HUDEP-2 (cell line): ENCODE data around the gene C1orf122.

ENCODE experiments used
- DNase-seq, 76 experiments: peaks; one replicate each; lab custom pipeline; 2025; ENCODE audit not compliant: unreplicated experiment in 76 of 76; lab: John Stamatoyannopoulos, UW

C1orf122 gene

DNA sequence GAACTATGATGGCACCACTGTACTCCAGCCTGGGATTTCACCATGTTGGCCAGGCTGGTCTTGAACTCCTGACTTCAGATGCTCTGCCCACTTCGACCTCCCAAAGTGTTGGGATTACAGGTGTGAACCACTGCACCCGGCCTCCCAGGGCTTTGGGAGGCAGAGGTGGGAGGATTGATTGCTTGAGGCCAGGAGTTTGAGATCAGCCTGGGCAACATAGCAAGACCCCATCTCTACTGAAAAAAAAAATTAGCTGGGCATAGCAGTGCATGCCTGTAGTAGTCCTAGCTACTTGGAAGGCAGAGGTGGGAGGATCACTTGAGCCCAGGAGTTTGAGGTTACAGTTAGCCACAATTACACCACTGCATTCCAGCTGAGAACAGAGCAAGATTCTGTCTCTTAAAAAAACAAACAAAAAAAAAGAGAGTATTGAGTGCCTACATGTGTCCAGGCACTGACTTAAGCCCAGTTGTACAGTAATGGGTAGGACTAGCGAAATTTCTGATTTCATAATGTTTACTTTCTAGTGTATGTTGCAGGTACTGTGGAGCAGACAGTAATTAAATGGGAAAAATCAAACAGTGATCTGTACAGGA lies 9.7 kb upstream of the C1orf122 start:
- no peak for DNase-seq

DNA sequence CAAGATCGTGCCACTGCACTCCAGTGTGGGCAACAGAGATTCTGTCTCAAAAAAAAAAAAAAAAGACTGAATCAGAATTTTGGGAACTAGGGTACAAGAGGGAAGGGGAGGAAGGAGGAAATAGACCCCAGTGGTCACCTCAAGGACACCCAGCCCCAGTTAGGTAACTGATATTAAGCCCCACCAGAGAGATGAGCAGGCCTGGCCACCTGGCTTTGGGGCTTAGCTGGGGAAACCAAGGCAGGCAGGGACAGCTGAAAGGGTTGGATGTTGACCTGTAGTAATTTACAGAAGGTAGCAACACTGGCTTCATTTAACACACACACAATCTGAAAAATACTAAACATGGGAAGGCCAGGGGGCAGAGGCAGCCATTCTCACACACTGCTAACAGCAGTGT lies 5.2 kb upstream of the C1orf122 start:
- DNase-seq = no peak

DNA sequence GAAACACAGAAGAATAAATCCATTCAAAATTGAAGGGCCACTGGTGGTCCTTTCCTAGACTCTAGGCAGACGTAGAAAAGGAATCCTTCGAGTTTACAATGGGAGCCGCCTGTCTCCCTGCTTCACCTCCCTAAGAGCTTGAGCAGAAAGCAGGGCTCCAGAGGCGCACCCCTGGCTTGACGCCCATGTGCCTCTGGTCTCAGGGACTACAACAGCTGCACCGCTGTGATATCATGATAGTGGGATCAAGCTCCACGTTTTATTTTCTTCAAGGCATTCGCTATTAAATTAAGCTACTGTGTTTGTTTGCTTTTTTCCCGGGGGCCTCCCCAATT lies 403 bp upstream of the C1orf122 start:
- peak in 62 of 76 experiments; percentile 4 to 73 (median 48) for DNase-seq

DNA sequence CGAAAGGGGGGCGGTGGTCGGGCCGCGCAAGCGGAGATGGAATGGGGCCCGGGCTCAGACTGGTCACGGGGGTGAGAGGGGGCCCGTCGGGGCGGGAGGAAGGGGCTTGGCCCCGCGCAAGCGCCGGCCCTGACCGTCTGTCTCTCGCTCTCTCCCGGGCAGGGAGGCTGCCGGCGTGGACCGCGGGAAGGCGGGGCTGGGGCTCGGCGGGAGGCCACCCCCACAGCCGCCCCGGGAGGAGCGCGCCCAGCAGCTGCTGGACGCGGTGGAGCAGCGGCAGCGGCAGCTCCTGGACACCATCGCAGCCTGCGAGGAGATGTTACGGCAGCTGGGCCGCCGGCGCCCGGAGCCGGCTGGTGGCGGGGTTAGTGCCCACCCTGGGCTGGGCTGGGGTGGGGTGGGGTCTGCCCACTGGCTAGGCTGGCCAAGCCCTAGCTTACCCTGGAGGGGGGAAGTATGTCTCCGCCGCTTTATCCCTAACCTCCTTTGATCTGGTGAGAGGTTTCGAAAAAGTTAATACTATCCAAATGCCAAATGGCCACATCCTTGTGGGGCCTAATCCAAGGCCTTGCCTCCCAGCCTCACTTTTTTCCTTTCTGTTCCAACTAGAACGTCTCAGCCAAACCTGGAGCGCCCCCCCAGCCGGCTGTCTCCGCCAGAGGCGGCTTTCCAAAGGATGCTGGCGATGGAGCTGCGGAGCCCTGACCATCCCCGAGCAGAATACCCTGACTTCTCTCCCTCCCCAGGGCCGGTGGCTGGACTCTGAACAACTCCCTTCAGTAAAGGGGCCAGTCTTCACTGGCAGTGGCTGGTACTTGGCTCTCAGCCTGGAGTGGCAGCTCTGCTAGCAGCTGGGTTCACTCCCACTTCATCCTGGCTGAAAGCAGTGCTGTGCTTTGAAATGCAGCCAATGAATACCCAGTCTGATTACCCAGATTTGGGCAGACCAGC lies 1.1 kb downstream of the C1orf122 start:
- peak in 72 of 76 experiments; percentile 11 to 80 (median 58) for DNase-seq

DNA sequence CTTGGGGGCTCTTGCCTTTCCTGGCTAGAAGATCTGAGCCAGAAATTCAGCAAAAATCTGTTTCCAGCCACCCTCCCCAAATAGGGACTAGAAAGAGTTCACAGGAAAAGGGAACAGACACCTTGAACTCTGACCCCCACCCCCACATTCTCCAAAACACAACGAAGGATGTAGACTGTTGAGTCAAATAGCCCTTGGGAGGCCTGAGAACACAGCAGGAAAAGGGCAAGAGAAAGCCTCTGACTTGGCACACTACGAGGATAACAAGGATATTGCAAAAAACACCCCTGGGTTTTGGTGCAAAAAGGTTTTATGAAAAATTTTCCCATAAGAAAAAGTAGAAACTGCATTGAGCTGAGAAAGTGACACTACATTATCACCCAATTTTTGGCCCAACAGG lies 2.4 kb downstream of the C1orf122 start:
- DNase-seq = no peak

DNA sequence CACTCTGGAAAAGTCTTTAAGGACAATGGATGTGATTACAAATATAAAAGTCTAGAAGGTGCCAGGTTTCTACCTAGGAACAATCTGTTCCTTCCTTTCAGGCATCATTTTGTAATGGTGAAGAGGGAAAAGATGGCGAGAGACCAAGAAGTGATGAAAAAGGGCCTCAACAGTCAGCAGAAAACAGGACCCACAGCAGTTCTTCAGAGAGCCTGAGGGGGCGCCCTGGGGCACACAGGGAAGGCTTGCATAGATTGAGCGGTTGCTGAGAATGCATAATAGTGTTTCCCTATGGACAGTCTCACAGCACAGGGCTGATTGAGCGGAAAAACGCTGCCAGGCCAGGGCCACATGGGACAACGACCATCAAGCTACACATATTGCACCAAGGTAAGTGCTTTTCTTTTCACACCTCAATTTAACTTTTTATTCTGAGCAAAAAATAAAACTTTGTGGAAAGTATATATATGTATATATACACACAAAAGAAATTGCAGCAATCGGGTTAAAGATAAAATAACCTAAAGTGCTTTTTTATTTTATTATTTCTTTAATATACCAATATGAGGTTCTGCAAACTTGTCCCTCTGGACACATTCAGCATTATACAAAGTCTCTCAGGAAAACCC lies 3.6 kb downstream of the C1orf122 start:
- DNase-seq = peak in 66 of 76 experiments; percentile 5 to 77 (median 42)

DNA sequence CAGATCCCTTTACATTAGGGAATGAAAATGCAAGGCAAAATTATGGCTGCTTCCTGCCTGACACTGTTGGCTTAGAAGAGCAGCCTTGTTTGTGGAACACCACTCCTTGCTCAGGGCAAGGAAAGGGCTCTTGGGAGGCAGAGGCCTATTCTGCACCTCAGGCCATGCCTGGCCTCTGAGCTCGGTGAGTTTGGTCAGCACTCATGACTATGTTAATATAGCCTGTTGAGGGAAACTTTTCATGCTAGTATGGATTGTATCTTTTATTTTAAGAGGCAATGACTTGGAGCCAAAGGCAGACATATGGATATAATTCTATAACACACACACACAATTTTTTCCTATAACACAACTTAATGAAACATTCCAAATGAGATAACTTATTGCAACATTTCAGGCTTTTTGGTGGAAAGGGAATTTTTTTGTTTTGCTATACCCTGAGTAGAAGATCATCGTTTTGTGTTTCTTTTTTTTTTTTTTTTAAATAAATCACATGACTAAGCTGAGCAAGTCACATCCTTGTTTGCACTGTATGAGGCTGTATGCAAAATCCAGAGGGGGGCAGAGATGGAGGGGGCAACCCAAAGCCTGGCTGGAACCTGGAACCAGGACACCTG lies 6.0 kb downstream of the C1orf122 start:
- DNase-seq = no peak

DNA sequence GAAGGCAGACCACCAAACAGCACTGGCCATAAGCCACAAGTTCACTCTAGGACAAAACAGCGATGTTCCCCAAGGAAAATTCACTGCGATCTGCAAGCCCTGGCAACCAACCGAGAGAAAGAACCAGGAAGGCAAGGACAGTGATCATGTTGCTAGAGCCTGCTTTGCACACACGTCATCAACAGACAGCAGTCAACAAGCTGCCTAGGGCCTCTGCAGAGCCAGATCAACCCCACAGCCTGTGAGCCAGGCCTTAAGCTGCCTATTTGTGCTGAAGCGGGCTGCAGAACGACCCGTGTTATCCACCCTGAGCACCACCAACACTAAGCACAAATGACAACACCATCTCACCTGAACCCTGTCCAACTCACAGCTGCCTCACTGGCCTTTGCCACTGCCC lies 6.7 kb downstream of the C1orf122 start:
- no peak for DNase-seq

DNA sequence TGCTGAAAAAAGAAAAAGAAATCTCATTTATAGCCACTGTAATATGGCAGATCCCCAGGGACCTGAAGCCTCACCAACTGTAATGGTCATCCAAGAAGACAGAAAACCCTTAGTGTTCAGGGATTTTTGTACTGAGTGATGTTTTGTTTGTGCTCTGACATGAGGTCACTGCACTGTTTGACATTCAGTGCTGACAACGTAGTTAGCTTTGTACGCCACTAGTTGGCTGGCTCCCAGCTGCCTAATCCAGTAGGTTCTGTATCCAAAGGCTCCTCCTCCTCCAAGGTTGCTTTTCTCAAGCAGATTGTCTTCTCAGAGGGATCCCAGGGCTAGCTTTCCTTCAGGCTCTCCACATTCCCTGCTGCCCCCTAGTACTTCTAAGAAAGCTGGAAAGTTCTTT lies 9.9 kb downstream of the C1orf122 start:
- no peak for DNase-seq

DNA sequence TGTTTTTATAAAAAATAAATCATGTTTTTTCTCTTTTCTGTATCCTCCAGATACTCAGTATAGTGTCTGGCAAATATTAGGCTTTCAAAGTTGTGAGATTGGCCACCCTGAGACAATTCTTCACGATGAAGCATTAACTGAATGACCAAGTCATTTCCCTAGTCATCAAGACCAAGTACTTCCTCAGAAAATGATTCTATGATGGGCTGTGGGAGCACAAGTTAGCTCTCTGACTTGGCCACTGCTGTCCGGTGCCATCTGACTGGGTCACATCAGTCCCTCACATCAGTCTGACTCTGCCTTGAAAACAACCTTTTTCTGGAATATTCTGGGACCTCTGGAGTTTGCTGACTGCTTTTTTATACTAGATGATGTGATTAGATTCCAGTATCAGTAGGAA lies 13.9 kb downstream of the C1orf122 start:
- DNase-seq = no peak

DNA sequence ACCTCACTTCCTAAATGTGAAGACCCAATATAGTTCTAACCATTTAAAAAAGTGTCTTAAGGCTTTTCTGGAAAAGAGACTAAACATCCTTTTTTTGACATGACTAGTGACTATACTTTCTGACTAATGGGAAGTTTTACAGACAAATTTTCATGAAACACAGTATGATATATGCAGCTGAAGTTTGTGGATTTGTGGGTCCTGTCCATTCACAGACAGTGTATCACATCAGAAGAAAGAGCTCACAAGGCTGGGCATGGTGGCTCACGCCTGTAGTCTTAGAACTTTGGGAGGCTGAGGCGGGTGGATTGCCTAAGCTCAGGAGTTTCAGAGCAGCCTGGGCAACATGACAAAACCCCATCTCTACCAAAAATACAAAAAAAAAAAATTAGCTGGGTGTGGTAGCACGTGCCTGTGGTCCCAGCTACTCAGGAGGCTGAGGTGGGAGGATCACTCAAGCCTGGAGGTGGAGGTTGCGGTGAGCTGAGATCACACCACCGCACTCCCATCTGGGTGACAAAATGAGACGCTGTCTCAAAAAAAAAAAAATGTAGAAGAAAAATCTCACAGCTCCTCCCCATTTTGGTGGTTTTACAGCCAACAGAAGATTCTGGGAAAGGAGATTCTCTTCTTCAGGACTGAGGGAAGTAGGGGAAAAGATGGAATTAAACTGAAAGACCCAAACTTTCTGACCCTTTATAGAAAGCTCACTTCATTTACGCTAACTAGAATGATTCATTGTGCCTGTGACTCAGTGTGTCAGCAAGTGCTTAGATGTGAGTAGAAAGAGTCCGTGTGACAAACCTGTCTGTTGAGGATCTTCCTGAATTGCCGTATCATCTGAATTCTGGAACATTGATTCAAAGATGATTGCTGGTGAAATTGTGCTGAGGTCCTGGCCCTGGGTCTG lies 15.6 kb downstream of the C1orf122 start:
- DNase-seq = no peak

DNA sequence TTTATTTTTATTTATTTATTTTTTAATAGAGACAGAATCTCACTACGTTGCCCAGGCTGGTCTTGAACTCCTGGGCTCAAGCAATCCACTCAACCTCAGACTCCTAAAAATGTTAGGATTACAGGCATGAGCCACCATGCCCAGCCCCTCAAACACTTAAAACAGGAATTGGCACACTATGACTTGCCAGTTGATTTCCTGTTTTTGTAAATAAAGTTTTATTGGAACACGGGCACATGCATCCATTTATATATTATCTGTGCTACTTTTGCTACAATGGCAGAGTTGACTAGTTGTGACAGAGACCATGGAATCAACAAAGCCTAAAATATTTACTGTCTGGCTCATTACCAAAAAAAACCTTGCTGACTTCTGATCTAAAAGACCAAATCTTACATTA lies 16.4 kb downstream of the C1orf122 start:
- no peak for DNase-seq

DNA sequence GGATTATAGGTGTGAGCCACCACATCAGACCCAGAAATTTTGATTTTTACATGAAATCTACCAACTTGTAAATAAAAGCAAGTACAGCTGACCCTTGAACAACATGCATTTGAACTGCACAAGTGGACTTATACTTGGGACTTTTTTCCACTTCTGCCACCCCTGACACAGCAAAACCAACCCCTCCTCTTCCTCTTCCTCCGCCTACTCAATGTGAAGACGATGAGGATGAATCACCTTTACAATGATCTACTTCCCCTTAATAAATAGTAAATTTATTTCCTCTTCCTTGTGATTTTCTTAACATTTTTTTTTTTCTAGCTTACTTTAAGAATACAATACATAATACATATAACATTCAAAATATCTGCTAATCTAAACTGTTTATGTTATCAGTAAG lies 17.9 kb downstream of the C1orf122 start:
- DNase-seq = peak in 1 of 76 experiments; percentile 9

DNA sequence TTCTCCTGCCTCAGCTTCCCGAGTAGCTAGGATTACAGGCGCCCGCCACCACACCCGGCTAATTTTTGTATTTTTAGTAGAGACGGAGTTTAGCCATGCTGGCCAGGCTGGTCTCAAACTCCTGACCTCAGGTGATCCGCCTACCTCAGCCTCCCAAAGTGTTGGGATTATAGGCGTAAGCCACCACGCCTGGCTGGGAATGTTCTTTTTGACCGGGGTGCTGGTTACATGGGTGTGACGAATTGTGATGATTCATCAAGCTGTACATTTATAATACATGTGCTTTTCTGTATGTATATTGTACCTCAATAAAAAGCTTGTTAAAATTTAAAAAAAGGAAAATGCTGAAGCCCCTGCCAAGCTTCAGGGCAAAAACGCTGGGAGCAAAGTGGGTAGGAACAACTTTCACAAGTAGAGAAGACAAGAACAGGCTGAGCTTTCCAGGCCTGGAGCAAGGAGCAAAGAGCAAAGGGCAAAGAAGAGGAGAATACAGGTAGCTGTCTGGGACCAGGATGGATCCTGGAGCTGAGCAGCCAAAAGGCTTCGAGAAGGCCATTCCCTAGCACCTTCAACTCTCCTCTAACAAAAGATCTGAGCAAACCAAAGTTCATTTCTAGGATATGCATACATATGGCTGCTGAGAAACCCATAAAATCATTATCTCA lies 21.0 kb downstream of the C1orf122 start:
- DNase-seq = no peak

DNA sequence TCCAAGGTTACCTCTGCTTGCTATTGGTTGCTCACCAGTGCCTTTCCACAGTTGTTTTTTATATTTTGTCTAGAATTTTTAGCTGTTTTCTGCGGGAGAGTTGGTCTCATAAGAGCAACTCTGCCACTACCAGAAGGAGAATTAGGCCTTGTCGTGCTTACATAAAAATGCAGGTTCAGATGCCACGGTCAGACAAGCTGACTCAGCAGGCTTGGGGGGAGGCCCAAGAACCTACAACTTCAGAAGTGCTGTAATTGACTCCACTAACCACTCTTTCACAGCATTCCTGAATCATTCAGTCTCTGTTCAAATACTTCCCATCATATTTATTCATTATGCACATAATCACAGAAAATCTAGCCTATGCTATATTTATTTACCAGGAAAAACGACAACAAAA lies 23.5 kb downstream of the C1orf122 start:
- DNase-seq = no peak

DNA sequence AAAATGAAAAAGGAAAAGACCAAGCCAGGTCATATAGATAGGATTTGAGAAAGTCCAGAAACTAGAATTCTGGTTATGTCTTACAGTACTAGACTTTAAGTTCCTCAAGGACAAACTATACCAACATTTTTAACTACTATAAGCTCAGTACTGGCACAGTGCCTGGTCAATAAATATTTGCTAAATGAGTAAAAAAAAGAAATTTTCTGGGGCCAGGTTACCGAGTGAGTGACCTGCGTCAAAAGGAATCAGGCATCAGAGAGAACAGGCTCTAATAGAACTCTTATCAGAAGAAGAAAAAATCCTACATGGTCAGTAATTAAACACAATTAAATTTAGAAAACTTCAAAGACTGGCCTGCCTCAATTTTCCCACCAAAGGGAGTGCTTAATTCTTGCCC lies 24.2 kb downstream of the C1orf122 start:
- no peak for DNase-seq

DNA sequence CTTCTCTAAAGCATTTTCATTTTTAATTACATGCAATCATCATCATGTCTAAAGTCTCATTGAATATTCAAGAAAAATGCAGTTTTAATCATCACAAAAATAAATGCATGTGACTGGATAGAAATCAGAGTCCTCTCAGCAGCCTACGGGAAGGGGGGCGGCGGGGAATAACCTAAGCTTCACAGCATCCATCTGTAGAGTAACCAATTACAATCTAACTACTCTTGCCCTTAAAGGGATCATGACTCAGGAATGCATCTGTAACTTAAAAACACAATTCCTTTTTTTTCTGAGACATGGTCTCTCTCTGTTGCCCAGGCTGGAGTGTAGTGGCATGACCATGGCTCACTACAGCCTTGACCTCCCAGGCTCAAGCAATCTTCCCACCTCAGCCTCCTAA lies 29.2 kb downstream of the C1orf122 start:
- DNase-seq = no peak

DNA sequence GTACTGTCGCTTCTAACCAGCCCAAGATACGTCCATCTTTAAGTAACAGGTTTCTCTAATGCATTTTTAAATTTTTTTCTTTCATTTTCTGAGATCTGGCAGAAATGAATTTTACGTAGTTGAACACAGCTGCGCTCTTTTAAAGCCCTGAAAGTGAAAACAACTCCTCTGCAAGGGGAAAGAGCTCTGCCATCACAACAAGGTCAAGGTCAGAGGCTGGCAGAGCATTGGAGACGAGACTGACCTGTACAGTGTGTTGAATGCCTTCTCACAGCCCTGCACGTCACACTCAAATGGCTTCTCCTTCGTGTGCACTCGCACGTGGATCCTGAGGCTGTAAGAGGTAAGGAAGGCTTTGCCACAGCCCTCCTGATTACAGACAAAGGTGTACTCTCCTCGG lies 32.1 kb downstream of the C1orf122 start:
- DNase-seq = no peak

DNA sequence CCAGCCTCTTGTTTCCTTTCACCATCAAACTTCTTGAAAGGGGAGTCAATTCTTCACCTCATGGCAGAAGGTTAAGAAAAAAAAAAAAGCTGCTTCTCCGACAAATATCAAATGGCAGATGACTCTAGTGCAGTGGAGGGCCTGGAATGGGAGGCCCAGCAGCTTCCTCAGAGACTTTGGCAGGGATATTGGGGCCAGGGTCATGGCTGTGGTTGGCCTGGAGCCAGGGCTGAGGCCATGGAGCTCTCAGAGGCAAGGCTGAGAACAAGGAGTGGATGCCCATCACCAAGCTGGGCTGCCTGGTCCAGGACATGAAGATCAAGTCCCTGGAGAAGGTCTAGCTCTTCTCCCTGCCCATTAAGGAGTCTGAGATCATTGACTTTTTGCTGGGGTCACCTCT lies 33.1 kb downstream of the C1orf122 start:
- DNase-seq = no peak

DNA sequence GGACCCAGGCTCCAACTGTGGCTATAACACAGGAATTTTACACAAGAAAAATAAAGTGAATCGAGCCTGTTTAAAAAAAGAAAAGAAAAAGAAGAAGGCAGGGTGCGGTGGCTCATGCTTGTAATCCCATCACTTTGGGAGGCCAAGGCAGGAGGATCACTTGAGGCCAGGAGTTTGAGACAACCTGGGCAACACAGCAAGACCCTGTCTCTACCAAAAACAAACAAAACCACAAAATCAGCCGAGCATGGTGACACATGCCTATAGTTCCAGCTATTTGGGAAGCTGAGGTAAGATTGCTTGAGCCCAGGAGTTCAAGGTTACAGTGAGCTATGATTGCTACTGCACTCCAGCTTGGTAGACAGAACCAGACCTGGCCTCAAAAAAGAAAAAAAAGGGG lies 34.1 kb downstream of the C1orf122 start:
- DNase-seq = no peak
